Fibroblast of skin of scalp (primary cell): ENCODE data around the gene ITFG2. TPM values are rescaled to one million over a fixed set of nuclear protein-coding genes. Genes with fewer than 3 reads are reported as not detected.
A peak's percentile ranks its signal among the peaks of the same experiment; 100 is the strongest.
"Not testable (repeated sequence)": the region's sequence is repeated elsewhere in the genome, so short reads cannot be mapped to it uniquely, and the experiment has no call there.

Experiments
- DNase-seq: peaks from one replicate; pipeline ENCODE4 v3.0.0-alpha.2; 2013
- polyA plus RNA-seq, 2 experiments: library from polyadenylated mRNA; unstranded; fragments of 120-200 nt; gene quantifications; one replicate each; pipeline ENCODE4 v1.2.1, GENCODE V29; 2013; ENCODE audit not compliant: insufficient read length in 2 of 2

The ITFG2 gene
- 23.7 TPM for polyA plus RNA-seq (2013, experiment 1 of 2; ENCODE audit: insufficient read length)
- polyA plus RNA-seq (2013, experiment 2 of 2; ENCODE audit: insufficient read length), result 24.9 TPM

DNA sequence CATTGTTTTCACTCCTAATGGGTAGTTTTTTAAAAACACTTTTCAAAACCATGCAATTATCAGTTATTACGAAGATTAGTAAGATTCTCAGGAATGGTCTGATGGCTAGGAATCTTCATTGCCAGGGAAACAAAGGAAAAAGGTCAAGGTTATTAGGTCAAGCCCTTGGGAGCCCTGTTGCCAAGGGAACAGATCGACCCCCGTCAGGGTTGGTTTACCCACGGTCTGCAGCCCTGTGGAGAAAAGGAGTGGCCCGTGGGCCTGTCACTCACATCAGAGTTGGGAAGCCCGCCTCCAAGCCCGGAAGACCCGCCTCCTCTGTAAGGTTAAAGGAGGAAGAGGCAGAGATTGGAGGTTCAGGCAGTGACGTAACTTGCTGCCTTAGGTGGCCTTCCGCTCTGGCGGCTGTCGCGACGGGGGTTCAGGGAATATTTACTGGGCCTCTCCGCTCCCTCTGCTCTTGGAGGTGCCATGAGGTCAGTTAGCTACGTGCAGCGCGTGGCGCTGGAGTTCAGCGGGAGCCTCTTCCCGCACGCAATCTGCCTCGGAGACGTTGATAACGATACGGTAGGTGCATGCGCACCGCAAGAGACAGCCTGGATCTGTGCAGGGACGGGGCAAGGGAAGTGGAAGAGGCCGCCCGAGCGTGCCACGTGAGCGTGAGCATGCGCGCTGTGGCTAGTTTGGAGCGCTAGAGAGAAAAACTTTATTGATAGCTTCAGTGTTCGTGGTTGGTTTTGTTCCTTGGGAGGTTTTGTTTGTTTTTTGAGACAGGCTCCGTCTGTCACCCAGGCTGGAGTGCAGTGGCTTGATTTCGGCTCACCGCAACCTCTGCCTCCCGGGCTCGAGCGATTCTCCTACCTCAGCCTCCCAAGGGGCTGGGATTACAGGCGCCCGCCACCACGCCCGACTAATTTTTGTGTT, at the start of gene ITFG2:
Gene ITFG2, plus strand, starts transcription at position 379 of the 924 bp plus-strand sequence. Its CDS starts 93 bp downstream, at position 472.
- peak; percentile 99 for DNase-seq

DNA sequence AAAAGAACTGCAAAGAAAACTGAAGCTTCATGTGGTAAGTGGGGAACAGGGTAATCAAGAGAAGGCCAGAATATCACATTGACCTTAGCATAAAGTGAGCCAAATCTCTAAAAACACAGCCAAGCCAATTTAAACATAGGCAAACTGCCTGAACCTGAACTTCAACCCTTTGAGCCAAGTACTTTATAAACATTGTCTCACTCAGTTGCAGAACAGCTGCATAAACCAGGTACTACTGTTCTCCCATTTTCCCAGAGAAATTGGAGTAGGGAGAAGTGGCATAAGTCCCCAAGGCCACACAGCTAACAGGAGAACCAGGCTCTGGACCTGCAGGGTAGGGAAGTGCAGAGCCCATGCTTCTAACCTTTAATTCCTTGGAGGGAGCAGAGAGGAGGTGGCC, 48.1 kb upstream of the ITFG2 start:
- DNase-seq, result no peak

DNA sequence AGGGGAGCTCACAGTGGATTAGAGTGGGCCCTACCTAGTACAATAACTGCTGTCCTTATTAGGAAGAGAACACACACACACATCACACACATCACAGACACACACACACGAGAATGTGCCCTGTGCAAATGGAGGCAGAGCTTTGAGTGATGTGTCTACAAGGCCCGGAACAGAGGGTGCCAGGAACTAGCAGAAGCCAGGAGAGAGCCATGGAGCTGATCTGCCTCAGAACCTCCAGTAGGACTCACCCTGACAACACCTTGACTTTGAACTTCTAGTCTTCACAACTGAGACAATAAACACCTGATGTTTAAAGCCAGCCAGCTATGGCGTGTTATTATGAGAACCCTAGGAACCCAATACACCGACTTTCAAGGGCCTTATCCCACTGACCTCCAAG, 47.4 kb upstream of the ITFG2 start:
- no peak for DNase-seq

DNA sequence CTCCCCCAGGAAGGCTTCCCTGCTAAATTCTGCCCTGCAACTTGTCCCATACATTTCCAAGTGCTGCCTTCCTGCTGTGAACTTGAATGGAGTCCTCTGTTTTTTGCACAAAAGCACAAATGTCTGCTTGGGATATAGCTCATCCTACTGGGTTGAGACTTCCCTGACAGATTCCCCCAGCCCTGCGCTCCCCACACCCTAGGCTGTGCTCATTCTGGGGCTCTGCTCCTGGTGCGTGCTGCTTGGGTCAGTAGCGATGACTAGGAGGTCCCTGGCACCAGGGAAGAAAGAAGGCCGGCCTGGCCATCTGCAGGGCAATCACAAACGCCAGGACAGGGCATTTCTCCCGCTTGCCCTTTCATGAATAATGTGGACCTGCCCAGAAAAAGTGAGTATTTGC, 46.9 kb upstream of the ITFG2 start:
- no peak for DNase-seq

DNA sequence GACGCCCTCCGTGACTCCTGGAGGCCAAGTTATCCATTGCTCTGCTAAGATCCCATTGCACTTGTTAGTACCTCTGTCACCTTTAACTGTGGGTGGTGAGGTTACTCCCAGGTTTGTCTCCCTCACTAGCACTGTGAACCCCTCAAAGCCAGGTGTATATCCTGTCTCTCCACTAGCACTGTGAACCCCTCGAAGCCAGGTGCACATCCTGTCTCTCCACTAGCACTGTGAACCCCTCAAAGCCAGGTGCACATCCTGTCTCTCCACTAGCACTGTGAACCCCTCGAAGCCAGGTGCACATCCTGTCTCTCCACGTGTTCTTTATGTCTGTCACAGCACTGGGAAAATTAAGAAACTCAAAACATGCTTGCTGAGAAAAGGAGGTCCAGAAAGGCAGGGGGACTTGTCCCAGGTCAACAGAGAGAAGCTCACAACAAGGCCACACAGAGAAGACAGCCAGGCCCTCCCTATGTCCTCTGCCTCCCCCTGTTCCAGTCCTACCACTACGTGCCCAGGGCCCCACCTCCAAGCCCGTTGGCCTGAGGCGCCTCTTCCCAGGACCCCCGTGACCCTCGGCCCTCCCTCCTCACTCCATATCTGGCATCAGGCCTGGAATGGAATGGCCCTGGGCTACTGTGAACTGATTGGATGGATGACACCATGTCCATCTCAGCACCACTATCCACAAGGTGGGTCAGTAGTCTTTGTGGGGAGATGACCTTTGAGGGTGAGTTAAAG, 44.1 kb upstream of the ITFG2 start:
- no peak for DNase-seq

DNA sequence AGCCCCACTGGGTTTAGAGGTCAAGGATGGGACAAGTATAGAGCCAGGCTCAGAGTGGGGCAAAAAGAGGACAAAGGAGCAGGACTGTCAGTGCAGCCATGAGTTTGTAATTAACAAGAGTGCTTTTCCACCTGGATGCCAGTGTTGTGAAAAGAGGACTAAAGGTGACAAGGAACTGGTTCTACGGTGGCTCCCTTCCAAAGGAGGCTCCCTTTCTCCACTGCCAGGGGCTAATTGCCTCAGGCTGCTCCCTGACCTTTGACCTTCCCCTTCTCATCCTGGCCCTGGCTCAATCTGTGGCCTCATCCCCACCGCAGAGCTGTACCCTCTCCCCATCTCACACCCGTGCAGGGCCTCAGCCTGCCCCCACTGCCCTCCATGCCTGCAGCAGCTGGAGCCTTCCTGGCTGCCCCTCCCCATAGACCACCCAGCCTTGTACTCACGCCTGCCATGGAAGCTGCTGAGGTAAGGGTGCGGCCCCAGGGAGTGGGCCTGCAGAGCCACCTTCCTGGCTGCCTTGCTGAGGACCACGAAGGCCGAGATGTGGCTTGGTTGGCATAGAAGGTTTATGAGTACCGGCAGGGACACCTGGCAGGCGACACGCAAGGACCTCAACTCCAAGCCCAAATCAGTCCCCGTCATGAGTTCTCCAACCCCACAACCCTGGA, 42.5 kb upstream of the ITFG2 start:
- DNase-seq, result no peak

DNA sequence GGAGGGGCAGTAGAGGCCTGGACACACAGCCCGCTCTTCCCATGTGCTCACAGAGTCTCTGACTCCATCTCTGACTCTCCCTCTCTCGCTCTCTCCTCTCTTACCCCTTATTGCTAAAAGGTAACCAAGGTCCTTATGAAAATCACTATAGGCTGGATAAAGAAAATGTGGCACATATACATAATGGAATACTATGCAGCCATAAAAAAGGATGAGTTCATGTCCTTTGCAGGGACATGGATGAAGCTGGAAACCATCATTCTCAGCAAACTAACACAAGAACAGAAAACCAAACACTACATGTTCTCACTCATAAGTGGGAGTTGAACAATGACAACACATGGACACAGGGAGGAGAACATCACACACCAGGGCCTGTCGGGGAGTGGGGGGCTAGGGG, 41.9 kb upstream of the ITFG2 start:
- not testable (repeated sequence) for DNase-seq

DNA sequence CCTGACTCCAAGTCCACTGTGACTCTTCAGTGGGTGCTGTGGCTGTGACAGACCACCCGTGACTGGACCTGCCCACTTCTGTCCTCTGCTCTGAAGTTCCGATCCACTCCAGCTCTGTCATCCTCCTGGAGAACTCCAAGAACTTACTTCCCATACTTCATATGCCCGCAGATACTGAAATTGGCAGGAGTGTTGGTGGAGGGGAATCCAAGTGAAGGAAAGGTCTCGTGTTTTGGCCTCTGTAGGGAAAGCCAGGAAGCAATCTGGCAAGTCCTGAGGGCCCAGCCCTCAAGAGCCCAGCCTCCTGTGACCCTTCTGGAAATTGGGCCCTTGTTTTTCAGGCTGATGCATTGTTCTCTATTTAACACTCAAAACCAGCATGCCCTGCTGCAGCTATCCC, 40.1 kb upstream of the ITFG2 start:
- DNase-seq, result no peak

DNA sequence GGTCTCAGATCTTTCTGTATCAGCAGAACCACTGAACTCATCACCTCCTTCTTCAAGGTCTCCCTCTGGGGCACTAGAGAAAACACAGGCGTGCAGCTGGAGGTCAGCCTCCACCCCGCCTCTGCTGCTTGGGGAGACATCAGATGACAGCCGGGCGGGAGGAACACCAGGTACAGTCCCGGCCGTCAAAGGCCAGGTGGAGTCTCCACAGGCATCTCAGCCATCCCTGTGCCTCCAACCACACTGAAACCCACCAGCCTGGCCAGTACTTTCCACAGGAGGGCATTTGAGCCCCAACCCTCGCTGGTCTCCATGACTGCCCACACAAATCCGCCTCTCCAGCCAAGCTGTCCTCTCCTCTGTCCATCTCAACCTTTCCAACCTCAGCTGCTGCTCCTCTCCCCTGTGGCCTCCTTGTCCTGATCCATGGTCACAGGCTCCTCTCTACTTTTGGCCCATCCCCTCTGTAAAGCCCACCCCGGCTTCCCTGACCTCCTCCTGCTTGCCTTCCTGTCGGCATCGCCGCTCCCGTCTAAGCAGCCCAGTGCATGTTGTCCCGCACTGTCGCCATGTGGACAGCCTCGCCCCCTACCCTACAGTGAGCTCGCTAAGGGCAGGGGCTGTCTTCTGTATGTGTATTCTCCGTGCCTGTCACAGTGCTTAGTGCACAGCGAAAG, 39.1 kb upstream of the ITFG2 start:
- no peak for DNase-seq

DNA sequence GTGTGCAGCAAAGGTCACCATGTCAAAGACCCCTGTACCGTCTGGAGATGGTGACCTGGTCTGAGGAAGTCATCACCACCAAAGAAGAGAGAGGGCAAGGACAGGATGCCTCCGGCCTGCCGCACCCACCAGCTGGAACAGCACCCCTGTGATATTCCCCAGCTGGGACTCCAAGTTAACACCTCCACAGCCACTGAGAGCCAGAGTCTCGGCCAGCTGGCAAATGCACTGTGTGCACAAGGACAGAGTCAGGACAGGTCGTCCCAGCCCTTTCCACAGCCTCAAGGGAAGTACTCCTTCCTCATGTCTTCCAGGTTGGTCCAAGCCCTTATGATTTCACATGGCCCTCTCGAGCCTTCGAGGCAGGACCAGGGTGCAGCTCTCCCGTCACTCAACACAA, 37.0 kb upstream of the ITFG2 start:
- DNase-seq, result no peak

DNA sequence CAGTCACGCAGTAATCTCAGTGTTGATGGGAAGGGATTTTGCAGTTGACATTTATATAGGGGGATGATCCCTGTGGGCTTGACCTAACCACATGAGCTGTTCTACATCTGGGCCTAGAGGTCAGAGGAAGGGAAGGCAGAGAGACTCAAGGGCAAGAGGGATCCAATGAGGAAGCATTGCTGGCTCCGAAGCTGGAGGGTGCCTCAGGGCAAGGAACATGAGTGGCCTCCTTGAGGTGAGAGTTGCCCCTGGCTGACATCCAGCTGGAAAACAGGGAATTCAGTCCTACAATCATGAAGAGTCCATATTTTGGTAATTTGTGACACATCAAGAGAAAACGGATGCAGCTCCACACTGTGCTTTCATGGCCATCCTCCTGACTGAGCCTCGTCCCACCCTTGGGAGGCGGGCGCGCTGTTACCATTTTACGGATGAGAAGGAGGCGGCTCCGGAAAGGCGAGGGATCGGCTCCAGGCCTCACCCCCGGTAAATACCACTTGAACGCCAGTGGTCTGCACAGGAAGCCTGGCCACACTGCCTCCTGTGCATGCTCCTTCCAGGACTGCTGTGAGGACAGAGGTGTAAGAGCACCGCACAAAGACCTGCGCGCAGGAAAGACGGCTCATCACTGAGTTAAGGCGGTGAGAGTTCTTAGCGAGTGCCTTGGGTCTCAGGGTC, 36.2 kb upstream of the ITFG2 start:
- DNase-seq, result no peak

DNA sequence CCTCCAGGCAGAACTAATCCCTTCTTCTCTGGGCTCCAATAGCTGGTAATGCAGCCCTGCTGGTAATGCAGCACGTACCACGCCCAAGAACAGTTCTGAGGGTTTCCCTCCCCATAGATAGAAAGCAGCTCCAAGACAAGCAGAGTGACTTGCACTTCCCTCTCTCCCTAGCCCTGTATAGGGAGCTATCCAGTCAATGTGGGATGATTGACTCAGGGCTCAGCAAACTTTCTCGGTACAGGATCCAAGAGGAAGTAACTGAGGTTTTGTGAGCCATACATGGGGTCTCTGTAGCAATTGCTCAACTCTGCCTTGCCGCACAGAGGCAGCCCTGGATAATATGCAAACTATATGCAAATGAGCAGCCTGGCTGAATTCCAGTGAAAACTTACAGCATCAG, 33.2 kb upstream of the ITFG2 start:
- DNase-seq, result no peak

DNA sequence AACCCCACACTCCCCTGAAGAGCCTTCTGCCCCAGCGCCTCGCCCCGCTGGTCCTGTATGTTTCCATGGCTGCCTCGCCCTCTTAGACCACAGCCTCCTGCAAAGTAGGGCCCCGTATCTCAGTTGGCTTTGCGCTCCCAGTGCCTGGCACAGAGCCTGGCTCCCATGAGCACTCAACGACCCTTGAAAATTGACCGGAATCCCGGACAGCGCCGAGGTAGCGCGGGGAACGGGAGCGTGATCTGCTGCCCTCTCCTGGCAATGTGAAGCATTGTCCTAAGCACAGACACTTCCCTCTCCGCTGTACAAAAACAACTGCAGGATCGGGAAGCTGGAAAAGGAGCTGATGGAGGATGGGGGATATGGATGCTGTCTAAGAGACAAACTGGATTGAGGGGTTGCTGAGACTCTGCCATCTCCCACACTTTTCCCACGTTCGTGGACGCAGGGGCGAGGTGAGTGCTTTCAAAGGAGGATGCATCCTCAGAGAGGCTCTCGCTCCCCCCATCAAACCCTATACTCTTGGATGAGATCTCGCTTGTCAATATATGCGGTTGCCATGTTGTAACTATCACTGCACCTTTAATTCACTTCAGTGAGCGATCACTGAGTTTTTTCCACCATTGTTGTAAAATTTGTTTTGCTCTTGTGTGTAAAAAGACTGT, 28.4 kb upstream of the ITFG2 start:
- DNase-seq, result peak; percentile 48

DNA sequence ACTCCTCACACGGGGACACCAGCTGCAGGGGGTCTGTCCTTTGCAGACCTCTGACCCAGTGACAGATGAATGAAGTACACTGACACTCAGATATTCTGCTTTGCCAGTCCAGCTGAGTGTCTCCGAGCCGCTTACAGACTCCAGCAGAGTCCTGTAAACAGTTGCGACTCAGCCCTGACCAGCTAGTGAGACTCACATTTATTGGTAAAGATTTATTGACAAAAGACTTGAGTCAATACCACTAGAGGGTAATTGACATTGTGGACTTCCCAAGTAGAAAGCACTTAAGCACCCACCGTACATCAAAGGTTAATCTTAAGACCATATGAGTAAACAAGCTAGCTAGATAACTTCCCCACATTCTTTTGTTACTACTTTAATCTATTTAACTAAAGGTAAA, 27.5 kb upstream of the ITFG2 start:
- no peak for DNase-seq

DNA sequence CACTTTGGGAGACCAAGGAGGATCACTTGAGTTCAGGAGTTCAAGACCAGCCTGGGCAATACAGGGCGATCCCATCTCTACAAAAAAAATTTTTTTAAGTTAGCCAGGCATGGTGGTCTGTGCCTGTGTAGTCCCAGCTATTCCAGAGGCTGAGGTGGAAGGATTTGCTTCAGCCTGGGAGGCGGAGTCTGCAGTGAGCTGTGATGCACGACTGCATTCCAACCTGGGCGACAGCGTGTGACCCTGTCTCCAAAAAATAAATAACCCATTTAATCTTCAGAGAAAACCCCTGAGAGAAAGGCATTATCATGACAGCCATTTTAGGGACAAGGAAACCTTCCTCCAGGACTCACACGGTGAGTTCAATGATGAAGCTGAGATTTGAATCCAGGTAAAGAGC, 21.4 kb upstream of the ITFG2 start:
- DNase-seq, result no peak

DNA sequence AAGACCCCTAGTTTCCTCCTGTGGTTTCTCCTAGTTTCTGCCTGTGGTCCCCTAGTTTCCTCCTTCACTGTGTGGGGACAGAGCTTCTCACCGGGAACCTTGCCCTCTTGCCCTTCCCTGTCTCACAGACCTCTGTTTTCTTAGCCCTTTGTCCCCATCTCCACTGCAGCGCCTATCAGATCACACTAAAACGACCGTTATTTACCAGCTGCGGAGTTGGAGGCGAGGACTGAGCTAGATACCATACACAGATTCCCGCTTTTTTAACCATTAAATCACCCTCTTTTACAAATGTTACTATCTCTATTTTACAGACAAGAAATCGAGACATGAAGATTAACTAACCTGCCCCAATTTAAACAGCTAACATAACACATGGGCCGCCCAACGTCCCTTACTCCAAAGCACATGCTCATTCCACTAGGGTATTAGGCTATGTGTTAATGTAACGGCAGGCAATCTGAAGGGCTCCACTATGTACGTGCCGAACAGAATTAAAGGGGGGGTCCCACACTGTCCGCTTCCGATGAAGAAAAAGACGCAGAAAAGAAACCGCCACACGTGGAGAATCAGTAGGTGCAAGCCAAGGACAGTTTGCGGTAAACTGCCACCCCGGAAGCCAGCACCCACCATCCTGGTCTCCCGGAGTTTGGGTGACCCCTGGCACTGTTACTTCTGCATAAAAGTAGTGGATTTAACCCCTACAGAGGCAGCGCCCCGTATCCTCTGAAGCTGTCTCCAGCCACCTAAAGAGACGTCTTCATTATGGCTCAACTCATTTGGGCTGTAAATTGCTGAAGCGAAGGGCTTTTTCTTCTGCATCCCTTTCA, 19.6 kb upstream of the ITFG2 start:
- DNase-seq, result no peak

DNA sequence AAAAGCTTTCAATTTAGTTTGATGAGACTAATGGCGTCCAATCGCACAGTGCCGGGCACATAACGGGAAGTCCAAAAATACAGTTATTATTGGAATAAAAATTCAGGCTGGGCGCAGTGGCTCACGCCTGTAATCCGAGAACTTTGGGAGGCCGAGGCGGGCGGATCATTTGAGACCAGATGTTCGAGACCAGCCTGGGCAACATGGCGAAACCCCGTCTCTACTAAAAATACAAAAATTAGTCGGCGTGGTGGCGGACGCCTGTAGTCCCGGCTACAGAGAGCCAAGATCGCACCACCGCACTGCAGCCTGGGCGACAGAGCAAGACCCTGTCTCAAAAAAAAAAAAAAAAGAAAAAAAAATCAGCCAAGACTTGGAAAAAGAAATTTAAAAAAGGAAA, 18.9 kb upstream of the ITFG2 start:
- no peak for DNase-seq

DNA sequence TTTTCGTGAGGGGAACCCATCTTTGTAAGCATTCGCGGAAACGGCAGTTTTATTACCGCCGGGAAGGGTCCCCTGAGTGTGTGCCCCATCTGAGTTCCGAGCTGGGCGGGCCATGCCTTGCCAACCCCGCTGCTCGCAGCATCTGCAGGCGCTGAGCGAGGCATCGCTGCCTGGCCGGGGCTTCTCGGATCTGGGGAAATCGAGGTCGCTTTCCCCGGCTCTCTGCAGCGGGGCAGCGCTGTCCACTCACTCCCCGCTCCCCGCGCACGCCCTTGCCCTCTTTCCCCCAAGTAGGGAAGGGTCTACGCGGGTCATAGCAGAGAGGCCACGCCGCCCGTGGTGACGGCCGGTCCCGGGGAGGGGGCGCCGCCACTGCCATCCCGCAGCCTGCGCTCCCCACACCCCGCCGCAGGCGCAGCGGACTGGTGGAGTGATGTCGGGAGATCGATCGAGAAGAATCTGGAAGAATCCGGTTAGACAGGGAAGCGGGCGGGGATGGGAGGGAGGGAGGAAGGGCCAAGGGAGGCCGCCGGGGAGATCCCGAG, 18.2 kb upstream of the ITFG2 start:
- DNase-seq, result no peak

DNA sequence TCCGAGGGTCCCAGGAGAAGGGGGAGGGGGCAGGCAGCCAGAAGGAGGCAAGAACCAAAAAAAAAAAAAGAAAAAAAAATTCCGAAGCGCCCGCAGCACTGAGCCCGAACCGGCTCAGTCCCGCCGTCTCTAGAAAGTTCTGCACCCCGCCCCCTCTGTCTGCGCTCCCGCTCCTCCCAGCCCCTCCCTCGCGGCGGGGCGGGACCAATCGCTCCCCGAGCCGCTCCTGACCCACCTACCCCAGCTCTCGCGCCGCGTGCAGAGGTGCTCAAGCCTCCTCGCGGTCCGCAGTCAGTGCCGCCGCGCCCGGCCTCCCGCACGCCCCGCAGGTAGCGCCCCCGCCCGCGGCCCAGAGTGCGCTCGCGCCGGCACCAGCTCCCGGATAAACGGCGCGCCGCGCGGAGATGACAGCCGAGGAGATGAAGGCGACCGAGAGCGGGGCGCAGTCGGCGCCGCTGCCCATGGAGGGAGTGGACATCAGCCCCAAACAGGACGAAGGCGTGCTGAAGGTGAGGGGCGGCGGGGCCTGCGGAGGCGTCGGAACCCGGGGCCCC, 17.7 kb upstream of the ITFG2 start, which contains the start of gene FKBP4:
Gene FKBP4, plus strand, starts transcription at position 235 of the 554 bp plus-strand sequence. Its CDS starts 170 bp downstream, at position 405.
- DNase-seq, result peak; percentile 84
